Ovary (tissue), 9 donors: ENCODE measurements around the gene RBM33. TPM values are rescaled to one million over a fixed set of nuclear protein-coding genes. Genes with fewer than 3 reads are reported as not detected.

Experiments used
- DNase-seq, 5 donors: peaks; one replicate each; pipeline ENCODE4 v3.0.0-alpha.2; 2019 to 2020
- H3K27ac ChIP-seq, 2 donors: fragments of 200-600 bp; one replicate each; pipeline versions ENCODE4 v1.5.1 to v1.8.0; 2019 to 2022
- H3K27me3 ChIP-seq: fragments of 200-600 bp; one replicate; pipeline ENCODE4 v1.8.0; 2022
- H3K36me3 ChIP-seq: fragments of 200-600 bp; sonication (generic); one replicate; pipeline ENCODE4 v1.5.1; 2019
- H3K4me1 ChIP-seq: one replicate; pipeline ENCODE4 v1.8.1; 2013; ENCODE audit warnings: mild to moderate bottlenecking, moderate library complexity; ENCODE audit not compliant: insufficient read depth
- H3K4me3 ChIP-seq: fragments of 200-600 bp; sonication (generic); one replicate; pipeline ENCODE4 v1.5.1; 2017
- H3K9me3 ChIP-seq, 2 donors: fragments of 200-600 bp in 1 of 2; sonication (generic) in 1 of 2; one replicate each; pipeline versions ENCODE4 v1.5.1 to v1.8.1; 2013 to 2019; ENCODE audit warnings: mild to moderate bottlenecking in 1 of 2, moderate library complexity in 1 of 2
- CTCF ChIP-seq, 3 donors: fragments of 450-650 bp in 2 of 3; fragments of 200-600 bp in 1 of 3; IDR thresholded peaks; one replicate each; pipeline versions ENCODE4 v1.5.1 to v1.8.0; 2016 to 2022; ENCODE audit warnings: antibody characterized with exemption in 3 of 3, mild to moderate bottlenecking in 1 of 3
- EP300 ChIP-seq: sonication (generic); formaldehyde crosslinking; IDR thresholded peaks from one replicate; pipeline ENCODE4 v1.6.1; 2017; ENCODE audit warnings: antibody characterized with exemption
- POLR2A ChIP-seq: fragments of 450-650 bp; IDR thresholded peaks from one replicate; pipeline ENCODE4 v1.6.1; 2017; ENCODE audit warnings: antibody characterized with exemption, mild to moderate bottlenecking, moderate library complexity
- WGBS, 3 donors: extraction: QIAGEN DNeasy Blood & Tissue Kit in 1 of 3; methylation state at CpG; one replicate each; pipeline versions ENCODE4 v1.1.5 to v1.1.7; 2013 to 2017; 5-methylcytosine and 5-hydroxymethylcytosine counted together
- intact Hi-C, 4 donors: fragments of 100-400 bp; cut with DNase I; formaldehyde crosslinking; loops; one replicate each; pipeline versions ENCODE4 v1.11.0 to v1.15.1; 2022 to 2023
- polyA plus RNA-seq, 2 donors: library from polyadenylated mRNA; stranded (reverse); fragments of 200-250 nt in 1 of 2; fragments of 350-450 nt in 1 of 2; fragmentation: Illumina TruSeq in 1 of 2; extraction: RNeasy Lipid Tissue Mini Kit (QIAGEN cat#74804) in 1 of 2; gene quantifications; one replicate each; pipeline ENCODE4 v1.2.3, GENCODE V29; 2013 to 2014
- total RNA-seq, 7 donors: library from RNA; depleted of rRNA in 2 of 7; stranded (reverse); fragments of >200 nt in 2 of 7; fragmentation: NEBNext Ultra II Directional in 3 of 7; extraction: Animal tissue kit (Norgen Biotek cat#: 25700) in 3 of 7; gene quantifications; one replicate each; pipeline versions ENCODE4 v1.1.0 to v1.2.4, GENCODE V29; 2016 to 2023
- donor health status: DM: no; HTN: no; CAD: no; lungs with moderate emphysema.
- donor health status: DM: no; HTN: no; CAD: no.
- donor health status: Bipolar disorder and iron deficiency.
- donor health status: DM: yes; HTN: yes; CAD: no.
- donor health status: DM: no; HTN: no; CAD: no.
- donor health status: DM: yes; HTN: yes; CAD: no.

The RBM33 gene
- total and polyA plus RNA-seq, 9 donors: 19.8 to 62.0 (median 49.3) TPM

GRCh38 chr7:155683098-155683497 lies 38.6 kb downstream of the RBM33 start:
- intact Hi-C loops: no loop called here
- Histone ChIP-seq H3K9me3 (no peaks in the 10 kb centered on the region), H3K27ac (no peak overlapping the region), H3K36me3 (no peaks in the 10 kb centered on the region), H3K4me1 (no peaks in the 10 kb centered on the region), H3K27me3 (no peaks in the 10 kb centered on the region), H3K4me3 (no peak overlapping the region)
- TF ChIP-seq CTCF (IDR thresholded peaks at IDR 0.05) (no peak), EP300 (no peak), POLR2A (no peak)
- DNase-seq: no peak
- WGBS, 3 donors: 81 to 89% (median 83%) methylated on average over 5 of the region's 5 CpGs

- Histone ChIP-seq H3K9me3 (no peaks in the 10 kb centered on the region), H3K4me3 (no peak overlapping the region), H3K27ac (no peak overlapping the region), H3K4me1 (no peaks in the 10 kb centered on the region), H3K36me3 (no peaks in the 10 kb centered on the region), H3K27me3 (no peaks in the 10 kb centered on the region)
- intact Hi-C loops: no loop called here
- DNase-seq: no peak
- no peak for TF ChIP-seq CTCF (IDR thresholded peaks at IDR 0.05)
- TF ChIP-seq EP300: no peak
- no peak for TF ChIP-seq POLR2A
- 84 to 91% (median 89%) methylated on average over 4 of the region's 4 CpGs for WGBS, 3 donors
Observed at GRCh38 chr7:155683714-155684113, 39.3 kb downstream of the RBM33 start.

- 82 to 85% (median 85%) methylated on average over 5 of the region's 5 CpGs for WGBS, 3 donors
- Histone ChIP-seq H3K4me3 (no peak overlapping the region), H3K36me3 (no peaks in the 10 kb centered on the region), H3K4me1 (no peaks in the 10 kb centered on the region), H3K27me3 (no peaks in the 10 kb centered on the region), H3K27ac (no peak overlapping the region), H3K9me3 (no peaks in the 10 kb centered on the region)
- intact Hi-C loops: no loop called here
- DNase-seq: no peak
- TF ChIP-seq EP300 (no peak), POLR2A (no peak), CTCF (IDR thresholded peaks at IDR 0.05) (no peak)
Observed at GRCh38 chr7:155684543-155684942, 40.1 kb downstream of the RBM33 start.

GRCh38 chr7:155685070-155685790 lies 40.8 kb downstream of the RBM33 start:
- Histone ChIP-seq H3K9me3 (no peaks in the 10 kb centered on the region), H3K4me3 (no peak overlapping the region), H3K27me3 (no peaks in the 10 kb centered on the region), H3K4me1 (no peaks in the 10 kb centered on the region), H3K36me3 (no peaks in the 10 kb centered on the region), H3K27ac (no peak overlapping the region)
- intact Hi-C loops: no loop called here
- DNase-seq: no peak
- TF ChIP-seq POLR2A: no peak
- no peak for TF ChIP-seq CTCF (IDR thresholded peaks at IDR 0.05)
- TF ChIP-seq EP300: no peak
- 86 to 89% (median 87%) methylated on average over 12 of the region's 12 CpGs for WGBS, 3 donors
